ENCODE measurements around the gene OR6M1. TPM values are rescaled to one million over a fixed set of nuclear protein-coding genes. Genes with fewer than 3 reads are reported as not detected.

Gene OR6M1
- total and polyA plus RNA-seq, 2 of the 13 experiments (the other 11 are each of a cell fraction or from before 2014, with no cell fraction given), result not detected

DNA sequence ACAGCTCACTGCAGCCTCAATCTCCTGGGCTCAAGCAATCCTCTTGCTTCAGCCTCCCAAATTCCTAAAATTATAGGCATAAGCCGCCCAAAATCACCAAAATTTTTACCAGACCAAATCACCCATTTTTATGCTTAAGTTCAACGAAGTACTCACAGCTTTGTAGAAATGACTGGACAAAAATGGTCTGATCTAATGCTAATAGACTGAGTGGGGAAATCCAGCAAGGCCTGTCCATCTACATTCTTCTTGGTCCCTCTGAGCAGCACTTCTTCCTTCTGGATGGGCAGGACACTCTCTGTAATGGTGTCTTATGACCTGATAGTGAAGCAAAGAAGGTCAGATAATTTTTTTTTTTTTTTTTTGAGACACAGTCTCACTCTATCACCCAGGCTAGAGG lies 33.1 kb downstream of the OR6M1 start:
- no peaks in the 10 kb centered on the region for H4K20me1 ChIP-seq (ENCODE audit: insufficient read depth, low read length)
- no peaks in the 10 kb centered on the region for H3K79me2 ChIP-seq (ENCODE audit: insufficient read depth, low read length)
- H3K4me3 ChIP-seq (replicated peaks in 1 of 3; ENCODE audit: insufficient read depth in 1 of 3, low read depth in 2 of 3, low read length in 3 of 3), result no peak overlapping the region
- ATAC-seq (no peak), FAIRE-seq (no peak), DNase-seq (ENCODE audit: low spot score) (no peak)
- H3K4me2 ChIP-seq (ENCODE audit: low read depth, low read length), result no peak overlapping the region
- no peak overlapping the region for H3K9ac ChIP-seq (ENCODE audit: insufficient read depth, low read depth, low read length)
- in situ Hi-C loops (cut with HindIII; ENCODE audit: extremely low pct_ligation_motif_present, low pct_unique_long_range_greater_than_20kb), result no loop called here
- no peak overlapping the region for H3K27ac ChIP-seq (ENCODE audit: extremely low read length, insufficient read depth, low read length)
- CTCF ChIA-PET (ENCODE audit: low intra/inter-chr PET ratio, low total read pairs), result no interaction called here
- BruUV-seq (replicated peaks), result no TSS peak
- no peaks in the 10 kb centered on the region for H3K36me3 ChIP-seq (replicated peaks in 1 of 2; ENCODE audit: control insufficient read depth in 1 of 2, insufficient read depth in 2 of 2, low read length in 2 of 2)
- H2AFZ ChIP-seq (ENCODE audit: low read length), result no peak overlapping the region
- no peaks in the 10 kb centered on the region for H3K4me1 ChIP-seq (ENCODE audit: insufficient read depth, low read length)
- POLR2A ChIA-PET, result no interaction called here
- 0% methylated on average over 2 of the region's 2 CpGs for WGBS (ENCODE audit: low lambda C conversion rate)
- no peak for TF ChIP-seq ZBTB38 (CRISPR knock-in tag; IDR thresholded peaks at IDR 0.05)
- intact Hi-C loops (cut with micrococcal nuclease; ENCODE audit: unreplicated experiment), result no loop called here
- H3K27me3 ChIP-seq (ENCODE audit: control insufficient read depth in 1 of 2, insufficient read depth in 2 of 2, low read length in 2 of 2), result no peaks in the 10 kb centered on the region
- H3K9me3 ChIP-seq (ENCODE audit: low read length), result no peaks in the 10 kb centered on the region

- CTCF ChIA-PET (ENCODE audit: low intra/inter-chr PET ratio, low total read pairs), result no interaction called here
- TF ChIP-seq PAF1 (CRISPR knock-in tag; IDR thresholded peaks at IDR 0.05), result no peak
- FAIRE-seq (no peak), DNase-seq (ENCODE audit: low spot score) (no peak), ATAC-seq (no peak)
- Histone ChIP-seq H3K9ac (ENCODE audit: insufficient read depth, low read depth, low read length) (no peak overlapping the region), H3K79me2 (ENCODE audit: insufficient read depth, low read length) (no peaks in the 10 kb centered on the region), H3K4me3 (replicated peaks in 1 of 3; ENCODE audit: insufficient read depth in 1 of 3, low read depth in 2 of 3, low read length in 3 of 3) (no peak overlapping the region), H3K36me3 (replicated peaks in 1 of 2; ENCODE audit: control insufficient read depth in 1 of 2, insufficient read depth in 2 of 2, low read length in 2 of 2) (no peaks in the 10 kb centered on the region), H3K27me3 (ENCODE audit: control insufficient read depth in 1 of 2, insufficient read depth in 2 of 2, low read length in 2 of 2) (no peaks in the 10 kb centered on the region), H3K9me3 (ENCODE audit: low read length) (no peaks in the 10 kb centered on the region), H4K20me1 (ENCODE audit: insufficient read depth, low read length) (no peaks in the 10 kb centered on the region), H2AFZ (ENCODE audit: low read length) (no peak overlapping the region), H3K27ac (ENCODE audit: extremely low read length, insufficient read depth, low read length) (no peak overlapping the region), H3K4me2 (ENCODE audit: low read depth, low read length) (no peak overlapping the region), H3K4me1 (ENCODE audit: insufficient read depth, low read length) (no peaks in the 10 kb centered on the region)
- in situ Hi-C loops (cut with HindIII; ENCODE audit: extremely low pct_ligation_motif_present, low pct_unique_long_range_greater_than_20kb), result no loop called here
- BruUV-seq (replicated peaks), result no TSS peak
- intact Hi-C loops (cut with micrococcal nuclease; ENCODE audit: unreplicated experiment), result no loop called here
- WGBS (ENCODE audit: low lambda C conversion rate), result 32% methylated on average over 3 of the region's 3 CpGs
- POLR2A ChIA-PET, result no interaction called here
Measured at GRCh38 chr11:123771664-123772063, 34.5 kb downstream of the OR6M1 start.

DNA sequence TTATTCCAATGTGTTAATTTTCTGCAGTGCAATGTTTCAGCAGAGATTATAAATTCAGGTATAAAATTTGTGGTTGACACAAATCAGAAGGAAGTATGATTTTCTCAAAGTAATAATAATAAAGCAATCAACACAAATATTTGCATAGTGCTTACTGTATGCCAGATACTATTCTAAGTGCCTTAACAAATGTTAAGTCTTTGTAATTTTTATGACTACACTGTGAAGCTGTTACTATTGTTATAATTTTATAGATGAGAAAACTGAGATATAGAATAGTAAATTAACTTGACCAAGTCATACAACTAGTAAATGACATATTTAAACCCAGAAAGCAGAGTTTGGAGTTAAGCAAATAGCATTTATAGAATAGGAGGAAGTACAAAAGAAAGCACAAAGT lies 35.4 kb downstream of the OR6M1 start:
- H3K9me3 ChIP-seq (ENCODE audit: low read length), result no peaks in the 10 kb centered on the region
- ChIA-PET CTCF (ENCODE audit: low intra/inter-chr PET ratio, low total read pairs) (no interaction called here), POLR2A (no interaction called here)
- no peaks in the 10 kb centered on the region for H3K27me3 ChIP-seq (ENCODE audit: control insufficient read depth in 1 of 2, insufficient read depth in 2 of 2, low read length in 2 of 2)
- H3K4me1 ChIP-seq (ENCODE audit: insufficient read depth, low read length), result no peaks in the 10 kb centered on the region
- no peak overlapping the region for H3K4me3 ChIP-seq (replicated peaks in 1 of 3; ENCODE audit: insufficient read depth in 1 of 3, low read depth in 2 of 3, low read length in 3 of 3)
- intact Hi-C loops (cut with micrococcal nuclease; ENCODE audit: unreplicated experiment) (no loop called here), in situ Hi-C loops (cut with HindIII; ENCODE audit: extremely low pct_ligation_motif_present, low pct_unique_long_range_greater_than_20kb) (no loop called here)
- no TSS peak for BruUV-seq (replicated peaks)
- H2AFZ ChIP-seq (ENCODE audit: low read length), result no peak overlapping the region
- no peak for ATAC-seq
- FAIRE-seq, result no peak
- H4K20me1 ChIP-seq (ENCODE audit: insufficient read depth, low read length), result no peaks in the 10 kb centered on the region
- H3K36me3 ChIP-seq (replicated peaks in 1 of 2; ENCODE audit: control insufficient read depth in 1 of 2, insufficient read depth in 2 of 2, low read length in 2 of 2), result no peaks in the 10 kb centered on the region
- no peak overlapping the region for H3K27ac ChIP-seq (ENCODE audit: extremely low read length, insufficient read depth, low read length)
- H3K79me2 ChIP-seq (ENCODE audit: insufficient read depth, low read length), result no peaks in the 10 kb centered on the region
- H3K9ac ChIP-seq (ENCODE audit: insufficient read depth, low read depth, low read length), result no peak overlapping the region
- DNase-seq (ENCODE audit: low spot score), result no peak
- H3K4me2 ChIP-seq (ENCODE audit: low read depth, low read length), result no peak overlapping the region
- TF ChIP-seq HDAC1 (CRISPR knock-in tag; IDR thresholded peaks at IDR 0.05) (no peak), ATF2 (CRISPR knock-in tag; IDR thresholded peaks at IDR 0.05) (no peak), ZNF431 (CRISPR knock-in tag; IDR thresholded peaks at IDR 0.05; ENCODE audit: borderline replicate concordance, low read depth) (no peak), ZFP37 (CRISPR knock-in tag; IDR thresholded peaks at IDR 0.05; ENCODE audit: borderline replicate concordance) (no peak), ZNF432 (CRISPR knock-in tag; IDR thresholded peaks at IDR 0.05; ENCODE audit: borderline replicate concordance) (no peak), ZNF24 (IDR thresholded peaks at IDR 0.05) (no peak), FOXK1 (CRISPR knock-in tag; IDR thresholded peaks at IDR 0.05; ENCODE audit: borderline replicate concordance, low read depth) (no peak)
- TF ChIP-seq, protein P1, sequence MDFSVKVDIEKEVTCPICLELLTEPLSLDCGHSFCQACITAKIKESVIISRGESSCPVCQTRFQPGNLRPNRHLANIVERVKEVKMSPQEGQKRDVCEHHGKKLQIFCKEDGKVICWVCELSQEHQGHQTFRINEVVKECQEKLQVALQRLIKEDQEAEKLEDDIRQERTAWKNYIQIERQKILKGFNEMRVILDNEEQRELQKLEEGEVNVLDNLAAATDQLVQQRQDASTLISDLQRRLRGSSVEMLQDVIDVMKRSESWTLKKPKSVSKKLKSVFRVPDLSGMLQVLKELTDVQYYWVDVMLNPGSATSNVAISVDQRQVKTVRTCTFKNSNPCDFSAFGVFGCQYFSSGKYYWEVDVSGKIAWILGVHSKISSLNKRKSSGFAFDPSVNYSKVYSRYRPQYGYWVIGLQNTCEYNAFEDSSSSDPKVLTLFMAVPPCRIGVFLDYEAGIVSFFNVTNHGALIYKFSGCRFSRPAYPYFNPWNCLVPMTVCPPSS (IDR thresholded peaks at IDR 0.05), result no peak

Measured in HepG2 (cell line).